HG02970 (cell line): ENCODE measurements around the gene INPP5D.

Experiments used
- ATAC-seq: cut with Tn5 transposase; IDR thresholded peaks from one replicate; pipeline ENCODE4 v1.9.1; 2021; ENCODE audit warnings: mild to moderate bottlenecking, moderate library complexity, moderate number of reproducible peaks; ENCODE audit not compliant: unreplicated experiment, low FRiP score

Gene INPP5D

DNA sequence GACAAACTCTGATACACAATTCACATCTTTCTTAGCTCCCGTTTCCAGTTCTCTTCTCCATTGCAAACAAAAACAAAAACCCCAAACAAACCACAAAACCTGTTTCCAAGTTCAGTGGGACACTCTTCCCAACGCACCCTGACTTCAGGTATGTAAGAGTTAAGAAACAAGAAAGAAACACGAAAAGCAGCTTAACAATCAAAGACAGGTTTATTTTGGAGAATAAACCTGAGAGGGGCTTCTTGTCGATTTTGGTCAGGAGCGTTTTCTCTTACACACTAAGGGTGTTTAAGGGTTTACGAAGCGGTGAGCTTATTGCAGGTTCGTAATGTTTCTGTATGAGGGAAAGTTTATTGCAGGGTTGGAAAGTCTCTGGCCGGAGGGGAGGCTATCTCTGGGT lies 190.4 kb downstream of the INPP5D start:
- no peak for ATAC-seq

DNA sequence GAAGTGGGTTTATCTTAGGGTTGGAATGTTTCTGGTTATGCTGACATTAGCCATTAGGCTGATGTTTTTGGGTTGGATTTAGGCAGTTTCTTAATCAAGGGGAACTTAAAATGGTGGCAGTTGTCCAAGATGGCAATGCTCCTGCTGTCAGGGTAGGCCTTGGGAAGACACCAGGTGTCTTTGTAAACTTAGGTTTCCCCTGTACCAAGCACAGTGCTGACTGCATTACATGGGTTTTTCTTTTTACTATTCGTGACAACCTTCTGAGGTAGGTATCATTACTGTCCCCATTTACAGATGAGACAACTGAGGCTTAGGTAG lies 190.8 kb downstream of the INPP5D start:
- no peak for ATAC-seq

DNA sequence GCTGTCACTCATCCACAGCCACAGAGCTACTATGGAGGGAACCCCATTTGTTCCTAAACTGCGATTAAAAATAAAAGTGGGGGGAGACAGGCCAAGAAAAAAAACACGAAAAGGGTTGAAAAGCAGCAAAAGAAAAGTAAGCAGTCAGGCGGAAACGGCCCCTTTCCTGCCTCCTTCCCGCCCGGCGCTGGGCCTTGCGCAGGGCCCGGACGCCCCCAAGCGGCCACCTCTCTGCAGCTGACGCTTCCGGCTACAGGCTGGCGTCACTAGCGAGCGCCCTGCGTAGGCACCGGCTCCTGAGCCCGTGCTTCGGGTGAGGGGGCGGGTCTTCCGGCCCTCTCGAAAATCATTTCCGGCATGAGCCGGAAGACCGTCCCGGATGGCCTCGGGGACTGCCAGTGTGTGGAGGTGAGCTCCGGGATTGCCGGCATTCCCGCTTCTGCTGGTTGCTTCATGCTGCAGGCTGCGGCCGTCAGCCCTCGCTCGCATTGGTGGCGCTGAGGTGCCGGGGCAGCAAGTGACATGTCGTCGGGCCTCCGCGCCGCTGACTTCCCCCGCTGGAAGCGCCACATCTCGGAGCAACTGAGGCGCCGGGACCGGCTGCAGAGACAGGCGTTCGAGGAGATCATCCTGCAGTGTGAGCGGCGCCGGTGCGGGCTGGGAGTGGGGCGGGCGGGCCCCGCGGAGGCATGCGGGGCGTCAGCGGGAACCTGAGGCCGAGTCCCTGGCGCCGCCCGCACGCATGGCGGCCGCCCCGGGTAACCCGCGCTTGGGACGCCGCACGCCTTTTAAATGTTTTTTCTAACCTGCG lies 191.4 kb downstream of the INPP5D start, which contains the start of gene ATG16L1:
ATG16L1 (plus strand) TSS at position 368 of the 811 bp plus-strand sequence; CDS start at position 523, 155 bp downstream.
- peak; percentile 97 for ATAC-seq

DNA sequence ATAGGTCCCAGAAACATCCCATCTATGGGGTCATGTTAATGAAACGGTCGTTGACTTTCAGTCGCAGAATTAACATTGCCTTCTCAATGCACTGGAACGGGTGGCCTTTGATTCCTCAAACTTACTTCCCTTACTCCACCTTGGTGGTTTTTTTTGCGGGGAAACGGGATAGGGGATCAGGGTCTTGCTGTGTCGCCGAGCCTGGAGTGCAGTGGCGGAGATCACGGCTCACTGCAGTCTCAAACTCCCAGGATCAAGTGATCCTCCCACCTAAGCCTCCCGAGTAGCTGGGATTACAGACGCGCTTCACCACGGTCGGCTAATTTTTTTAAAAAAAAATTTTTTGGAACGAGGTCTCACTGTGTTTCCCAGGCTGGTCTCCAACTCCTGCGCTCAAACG lies 192.1 kb downstream of the INPP5D start:
- no peak for ATAC-seq

DNA sequence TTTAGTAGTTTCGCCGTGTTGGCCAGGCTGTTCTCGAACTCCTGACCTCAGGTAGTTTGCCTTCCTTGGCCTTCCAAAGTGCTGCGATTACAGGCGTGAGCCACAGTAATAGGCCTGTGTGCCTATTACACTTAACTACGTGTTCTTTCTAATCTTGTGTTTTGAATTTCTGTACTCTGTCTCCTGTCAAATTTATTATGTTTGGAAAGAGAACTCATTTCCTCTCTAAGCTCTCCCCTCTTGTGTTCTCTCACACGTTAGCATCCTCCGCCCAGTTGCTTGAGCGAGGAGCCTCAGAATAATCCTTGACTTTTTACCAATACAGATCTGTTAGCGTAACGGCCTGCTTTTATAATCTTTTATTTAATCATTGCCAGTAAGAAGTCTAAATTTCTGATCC lies 195.0 kb downstream of the INPP5D start:
- no peak for ATAC-seq

DNA sequence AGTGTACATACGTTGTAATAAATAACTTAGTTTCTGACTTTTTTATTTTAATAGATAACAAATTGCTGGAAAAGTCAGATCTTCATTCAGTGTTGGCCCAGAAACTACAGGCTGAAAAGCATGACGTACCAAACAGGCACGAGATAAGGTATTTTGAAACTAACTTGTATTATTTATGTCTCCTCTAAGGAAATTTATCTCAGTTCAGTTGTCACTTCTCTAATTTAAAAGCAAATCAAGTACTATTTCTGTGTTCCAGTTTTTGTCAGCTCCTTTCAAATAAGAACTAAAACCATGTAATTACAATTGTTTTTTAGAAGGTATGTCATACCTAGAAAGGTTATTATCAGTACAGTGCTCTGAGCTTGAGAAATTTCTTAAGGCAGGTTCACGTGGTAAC lies 195.9 kb downstream of the INPP5D start:
- no peak for ATAC-seq
